Measurements from ENCODE around the gene IL2RA.

The IL2RA gene

GRCh38 chr10:5965266-5965665 is 96.9 kb downstream of the IL2RA start:
- no peak; the same call in 2 of the 3 replicates for ATAC-seq
- TF ChIP-seq ZNF70 (CRISPR knock-in tag; IDR thresholded peaks at IDR 0.05) (no peak), OSR1 (CRISPR knock-in tag; IDR thresholded peaks at IDR 0.05) (no peak), ESRRG (CRISPR knock-in tag; IDR thresholded peaks at IDR 0.05) (no peak), BACH2 (CRISPR knock-in tag; IDR thresholded peaks at IDR 0.05; ENCODE audit: borderline replicate concordance) (no peak), TOX (CRISPR knock-in tag; IDR thresholded peaks at IDR 0.05; ENCODE audit: borderline replicate concordance) (no peak), ZNF8 (CRISPR knock-in tag; IDR thresholded peaks at IDR 0.05) (no peak), TSHZ2 (CRISPR knock-in tag; IDR thresholded peaks at IDR 0.05) (no peak), ISL1 (CRISPR knock-in tag; IDR thresholded peaks at IDR 0.05) (no peak)

- ATAC-seq: no peak; the same call in 2 of the 3 replicates
- TF ChIP-seq TOX (CRISPR knock-in tag; IDR thresholded peaks at IDR 0.05; ENCODE audit: borderline replicate concordance) (no peak), ZNF565 (CRISPR knock-in tag; conservative IDR thresholded peaks at IDR 0.05; ENCODE audit: low read depth) (no peak), CSRNP3 (CRISPR knock-in tag; IDR thresholded peaks at IDR 0.05) (no peak), TCF4 (CRISPR knock-in tag; IDR thresholded peaks at IDR 0.05; ENCODE audit: borderline replicate concordance) (no peak), BACH2 (CRISPR knock-in tag; IDR thresholded peaks at IDR 0.05; ENCODE audit: borderline replicate concordance) (no peak), CREB5 (CRISPR knock-in tag; IDR thresholded peaks at IDR 0.05; ENCODE audit: low read depth) (no peak), ZC3H10 (CRISPR knock-in tag; IDR thresholded peaks at IDR 0.05) (no peak), TSHZ2 (CRISPR knock-in tag; IDR thresholded peaks at IDR 0.05) (no peak), CSDC2 (CRISPR knock-in tag; IDR thresholded peaks at IDR 0.05) (no peak), PATZ1 (CRISPR knock-in tag; IDR thresholded peaks at IDR 0.05; ENCODE audit: borderline replicate concordance) (no peak), SNAI2 (CRISPR knock-in tag; IDR thresholded peaks at IDR 0.05) (no peak), RARB (CRISPR knock-in tag; IDR thresholded peaks at IDR 0.05) (no peak), ESRRG (CRISPR knock-in tag; IDR thresholded peaks at IDR 0.05) (no peak), ARNTL (CRISPR knock-in tag; IDR thresholded peaks at IDR 0.05; ENCODE audit: borderline replicate concordance, low read depth) (no peak), ZNF70 (CRISPR knock-in tag; IDR thresholded peaks at IDR 0.05) (no peak), ZNF8 (CRISPR knock-in tag; IDR thresholded peaks at IDR 0.05) (no peak), ISL1 (CRISPR knock-in tag; IDR thresholded peaks at IDR 0.05) (no peak), PPARA (CRISPR knock-in tag; IDR thresholded peaks at IDR 0.05; ENCODE audit: borderline replicate concordance) (no peak)
These were observed 97.4 kb downstream of the IL2RA start for GRCh38 chr10:5964736-5965135.

GRCh38 chr10:5963591-5963990 is 98.6 kb downstream of the IL2RA start:
- ATAC-seq: no peak
- TF ChIP-seq ZNF70 (CRISPR knock-in tag; IDR thresholded peaks at IDR 0.05): no peak
- TF ChIP-seq ZNF565 (CRISPR knock-in tag; conservative IDR thresholded peaks at IDR 0.05; ENCODE audit: low read depth): no peak
- TF ChIP-seq PATZ1 (CRISPR knock-in tag; IDR thresholded peaks at IDR 0.05; ENCODE audit: borderline replicate concordance): no peak
- no peak for TF ChIP-seq ARNTL (CRISPR knock-in tag; IDR thresholded peaks at IDR 0.05; ENCODE audit: borderline replicate concordance, low read depth)
- no peak for TF ChIP-seq CSDC2 (CRISPR knock-in tag; IDR thresholded peaks at IDR 0.05)
- TF ChIP-seq RARB (CRISPR knock-in tag; IDR thresholded peaks at IDR 0.05): no peak
- no peak for TF ChIP-seq CSRNP3 (CRISPR knock-in tag; IDR thresholded peaks at IDR 0.05)
- no peak for TF ChIP-seq TCF4 (CRISPR knock-in tag; IDR thresholded peaks at IDR 0.05; ENCODE audit: borderline replicate concordance)
- TF ChIP-seq POU6F1 (CRISPR knock-in tag; IDR thresholded peaks at IDR 0.05; ENCODE audit: borderline replicate concordance, low read depth): no peak

Measured in SK-N-SH treated with all-trans-retinoic acid at 6 μM for 48 hours (cell line).